GM19351 (cell line): ENCODE results near the gene DLX1.
"Not testable (repeated sequence)": the region's sequence is repeated elsewhere in the genome, so short reads cannot be mapped to it uniquely, and the experiment has no call there.

Experiments
- ATAC-seq: cut with Tn5 transposase; IDR thresholded peaks from one replicate; pipeline ENCODE4 v1.9.1; 2021; ENCODE audit warnings: mild to moderate bottlenecking, moderate library complexity; ENCODE audit not compliant: unreplicated experiment

DLX1 gene

GRCh38 chr2:172085460-172086159 is at the start of gene DLX1:
TSS of gene DLX1 (plus strand) at chr2:172085507. CDS start at chr2:172085678, 171 bp downstream.
- ATAC-seq, result peak; percentile 14

- ATAC-seq, result no peak
These were observed 47.2 kb upstream of the DLX1 start for GRCh38 chr2:172038121-172038520.

- ATAC-seq, result no peak
These were observed 46.7 kb upstream of the DLX1 start for GRCh38 chr2:172038604-172039003.

- no peak for ATAC-seq
These were observed 46.1 kb upstream of the DLX1 start for GRCh38 chr2:172039011-172039704.

- no peak for ATAC-seq
These were observed 45.0 kb upstream of the DLX1 start for GRCh38 chr2:172040311-172040710.

GRCh38 chr2:172046080-172046678 is 39.1 kb upstream of the DLX1 start:
- no peak for ATAC-seq

GRCh38 chr2:172046866-172047565 is 38.3 kb upstream of the DLX1 start:
- ATAC-seq, result no peak

- ATAC-seq, result no peak
These were observed 37.5 kb upstream of the DLX1 start for GRCh38 chr2:172047566-172048507.

- ATAC-seq, result no peak
These were observed 36.5 kb upstream of the DLX1 start for GRCh38 chr2:172048508-172049503.

- ATAC-seq, result no peak
These were observed 35.7 kb upstream of the DLX1 start for GRCh38 chr2:172049567-172050120.

GRCh38 chr2:172050479-172051125 is 34.7 kb upstream of the DLX1 start:
- no peak for ATAC-seq

- no peak for ATAC-seq
These were observed 33.0 kb upstream of the DLX1 start for GRCh38 chr2:172052000-172052983.

- no peak for ATAC-seq
These were observed 31.8 kb upstream of the DLX1 start for GRCh38 chr2:172053486-172053885.

- no peak for ATAC-seq
These were observed 29.0 kb upstream of the DLX1 start for GRCh38 chr2:172056293-172056692.

- no peak for ATAC-seq
These were observed 26.6 kb upstream of the DLX1 start for GRCh38 chr2:172058660-172059059.

GRCh38 chr2:172060118-172060517 is 25.2 kb upstream of the DLX1 start:
- not testable (repeated sequence) for ATAC-seq

GRCh38 chr2:172062402-172063004 is 22.8 kb upstream of the DLX1 start:
- ATAC-seq, result no peak
